ENCODE measurements around the gene ZNF385C. TPM values are rescaled to one million over a fixed set of nuclear protein-coding genes. Genes with fewer than 3 reads are reported as not detected.

Gene ZNF385C
- total RNA-seq, 1 experiment from 2014 or later, result 2.8 TPM

GRCh38 chr17:42017866-42018200, 80.4 kb downstream of the ZNF385C start:
- no peaks in the 10 kb centered on the region for H3K27me3 Mint-ChIP-seq (ENCODE audit: low read depth)

More at GRCh38 chr17:42017866-42018200, 80.4 kb downstream of the ZNF385C start:
- Histone ChIP-seq H2BK12ac (ENCODE audit: insufficient read length, low read depth, low read length) (no peak overlapping the region), H3K23me2 (ENCODE audit: insufficient read length, low read depth, low read length, poor library complexity, severe bottlenecking) (peaks cover 14% of the 10 kb centered on the region), H3K4me2 (ENCODE audit: insufficient read depth, insufficient read length, low read length) (peak overlapping the region; percentile 79), H3K4ac (ENCODE audit: low read depth, low read length) (no peak overlapping the region), H4K5ac (ENCODE audit: insufficient read length, low read depth, low read length) (no peak overlapping the region), H3K79me2 (ENCODE audit: insufficient read depth, low read length) (peaks cover 24% of the 10 kb centered on the region; the same call in 1 of the 2 replicates), H4K91ac (ENCODE audit: insufficient read length, low read depth, low read length) (no peak overlapping the region), H2AFZ (ENCODE audit: low read length) (no peak overlapping the region), H3K9ac (ENCODE audit: extremely low read depth, insufficient read length, low read length) (peak overlapping the region; percentile 66), H3K79me1 (ENCODE audit: insufficient read depth, low read depth, low read length, poor library complexity, severe bottlenecking) (no peaks in the 10 kb centered on the region), H2BK15ac (ENCODE audit: low read depth, low read length) (no peak overlapping the region), H3K4me1 (ENCODE audit: insufficient read depth, low read length) (peaks cover 8% of the 10 kb centered on the region; the same call in 1 of the 2 replicates), H2BK20ac (ENCODE audit: low read depth, low read length, poor library complexity, severe bottlenecking) (no peak overlapping the region), H3K27ac (ENCODE audit: insufficient read length, low read depth, low read length) (peak overlapping the region; percentile 12), H3K9me3 (ENCODE audit: control insufficient read depth, low read depth, low read length) (no peaks in the 10 kb centered on the region), H3K23ac (ENCODE audit: insufficient read length, low read depth, low read length) (no peak overlapping the region), H3K14ac (ENCODE audit: insufficient read depth, low read length) (peak overlapping the region; percentile 48; the same call in 1 of the 2 replicates), H4K20me1 (ENCODE audit: control insufficient read depth, insufficient read depth, insufficient read length) (no peaks in the 10 kb centered on the region), H3T11ph (ENCODE audit: low read length) (no peak overlapping the region), H2BK5ac (ENCODE audit: insufficient read length, low read length) (no peak overlapping the region), H3K18ac (ENCODE audit: insufficient read length, low read depth, low read length) (peak overlapping the region; percentile 31), H2BK120ac (ENCODE audit: low read depth, low read length, poor library complexity, severe bottlenecking) (no peak overlapping the region), H3K27me3 (ENCODE audit: insufficient read depth, low read length) (no peaks in the 10 kb centered on the region; the same call in 1 of the 2 replicates), H3K56ac (ENCODE audit: insufficient read length, low read depth, low read length) (no peak overlapping the region), H2AK5ac (ENCODE audit: insufficient read length, low read length) (no peak overlapping the region), H4K8ac (replicated peaks; ENCODE audit: insufficient read length, low read depth, low read length) (no peak overlapping the region)
- H3K27ac Mint-ChIP-seq, result peak overlapping the region; percentile 97 to 100 (median 98)
- peak overlapping the region; percentile 97 to 99 for H3K4me3 Mint-ChIP-seq
- H3K36me3 Mint-ChIP-seq (ENCODE audit: insufficient read depth in 1 of 3, low read depth in 3 of 3), result peaks cover 9 to 31% (median 21%) of the 10 kb centered on the region in 3 experiments
- TF ChIP-seq CTCF (conservative IDR thresholded peaks at IDR 0.05), result no peak
- peak; percentile 67 for DNase-seq
- no CpG with 5 or more reads among the region's 11 CpGs for whole genome bisulfite sequencing (ENCODE audit: extremely low coverage, insufficient read length, low lambda C conversion rate)
- peaks cover 40 to 49% of the 10 kb centered on the region in 2 experiments for H3K4me1 Mint-ChIP-seq
- no peaks in the 10 kb centered on the region for H3K9me3 Mint-ChIP-seq

Data from H9 (cell line).